GM18498 (cell line): ENCODE results near the gene PTRH1.

ENCODE experiments used
- ATAC-seq: cut with Tn5 transposase; IDR thresholded peaks from one replicate; pipeline ENCODE4 v1.9.1; 2021; ENCODE audit warnings: mild to moderate bottlenecking, moderate library complexity; ENCODE audit not compliant: unreplicated experiment

PTRH1 gene

GRCh38 chr9:127697575-127697974, 17.9 kb downstream of the PTRH1 start:
- no peak for ATAC-seq

GRCh38 chr9:127694890-127695720, 20.4 kb downstream of the PTRH1 start:
- no peak for ATAC-seq

GRCh38 chr9:127693697-127694096, 21.8 kb downstream of the PTRH1 start:
- no peak for ATAC-seq

GRCh38 chr9:127693143-127693542, 22.3 kb downstream of the PTRH1 start:
- ATAC-seq, result no peak

- ATAC-seq, result no peak
These were observed 23.4 kb downstream of the PTRH1 start for GRCh38 chr9:127692071-127692470.

- ATAC-seq, result no peak
These were observed 24.7 kb downstream of the PTRH1 start for GRCh38 chr9:127690735-127691134.

GRCh38 chr9:127689329-127690000, 26.0 kb downstream of the PTRH1 start:
- no peak for ATAC-seq

- ATAC-seq, result no peak
These were observed 28.7 kb downstream of the PTRH1 start for GRCh38 chr9:127686461-127687393.

GRCh38 chr9:127684576-127684975, 30.9 kb downstream of the PTRH1 start:
- ATAC-seq, result no peak

- no peak for ATAC-seq
These were observed 31.7 kb downstream of the PTRH1 start for GRCh38 chr9:127683723-127684122.

- ATAC-seq, result no peak
These were observed 32.9 kb downstream of the PTRH1 start for GRCh38 chr9:127682351-127683136.

GRCh38 chr9:127680846-127681245, 34.6 kb downstream of the PTRH1 start:
- no peak for ATAC-seq

- no peak for ATAC-seq
These were observed 35.2 kb downstream of the PTRH1 start for GRCh38 chr9:127680226-127680625.

- ATAC-seq, result no peak
These were observed 36.0 kb downstream of the PTRH1 start for GRCh38 chr9:127679506-127679905.

GRCh38 chr9:127676638-127677037, 38.8 kb downstream of the PTRH1 start:
- ATAC-seq, result no peak

- no peak for ATAC-seq
These were observed 42.2 kb downstream of the PTRH1 start for GRCh38 chr9:127673234-127673633.

GRCh38 chr9:127667906-127668305, 47.6 kb downstream of the PTRH1 start:
- ATAC-seq, result no peak

- ATAC-seq, result no peak
These were observed 48.2 kb downstream of the PTRH1 start for GRCh38 chr9:127667127-127667844.

- ATAC-seq, result no peak
These were observed 50.6 kb downstream of the PTRH1 start for GRCh38 chr9:127664678-127665507.
